B cell (primary cell): ENCODE results near the gene ACER1. TPM values are rescaled to one million over a fixed set of nuclear protein-coding genes. Genes with fewer than 3 reads are reported as not detected.

Source experiments
- ATAC-seq: fragments of 200-7000 bp; cut with Tn5 transposase; one replicate; pipeline ENCODE4 v1.10.0; 2021; ENCODE audit warnings: low read depth, mild to moderate bottlenecking, moderate number of reproducible peaks, moderate library complexity
- CTCF ChIA-PET: fragments of 350-600 bp; sonication (Branson Sonifier 250); formaldehyde crosslinking; loops from one replicate; lab custom pipeline; 2021; ENCODE audit warnings: antibody characterized with exemption, inconsistent platforms; lab: Charles Lee
- POLR2A ChIA-PET: fragments of 350-600 bp; sonication (Branson Sonifier 250); formaldehyde crosslinking; loops from one replicate; lab custom pipeline; 2021; ENCODE audit warnings: antibody characterized with exemption; lab: Charles Lee
- DNase-seq: peaks from one replicate; pipeline ENCODE4 v3.0.0; 2013
- H2AFZ ChIP-seq: 2 replicates; pipeline ENCODE4 v1.6.1; 2012; ENCODE audit warnings: mild to moderate bottlenecking, low read depth, low read length; ENCODE audit not compliant: insufficient read depth, poor library complexity, severe bottlenecking
- H3K27ac ChIP-seq, 2 donors: 1 replicate in 1 of 2; 2 replicates in 1 of 2; pipeline ENCODE4 v1.5.1; 2012 to 2013; ENCODE audit warnings: low read length in 2 of 2, mild to moderate bottlenecking in 2 of 2, moderate library complexity in 1 of 2
- H3K27me3 ChIP-seq, 4 experiments: fragments of 200-600 bp in 1 of 4; sonication (generic) in 1 of 4; replicated peaks in 1 of 4; 1 replicate in 2 of 4; 2 replicates in 2 of 4; pipeline versions ENCODE4 v1.6.1 to v1.7.0; 2013 to 2016; ENCODE audit warnings: low read length in 3 of 4, mild to moderate bottlenecking in 2 of 4, mixed read lengths in 1 of 4, moderate library complexity in 1 of 4; ENCODE audit not compliant: insufficient read depth in 4 of 4, control insufficient read depth in 3 of 4; ENCODE audit errors: control extremely low read depth in 1 of 4
- H3K36me3 ChIP-seq, 2 experiments: replicated peaks in 1 of 2; 1 replicate in 1 of 2; 2 replicates in 1 of 2; pipeline versions ENCODE4 v1.6.1 to v1.7.1; 2013; ENCODE audit warnings: low read length in 1 of 2; ENCODE audit not compliant: insufficient read depth in 2 of 2, control insufficient read depth in 1 of 2; ENCODE audit errors: control extremely low read depth in 1 of 2, extremely low read depth in 1 of 2
- H3K4me1 ChIP-seq, 2 donors: fragments of 200-600 bp in 1 of 2; sonication (generic) in 1 of 2; 1 replicate in 1 of 2; 2 replicates in 1 of 2; pipeline versions ENCODE4 v1.5.1 to v1.6.1; 2013 to 2017; ENCODE audit warnings: low read length in 2 of 2; ENCODE audit not compliant: control insufficient read depth in 2 of 2, insufficient read depth in 2 of 2
- H3K4me2 ChIP-seq: replicated peaks from 2 replicates; pipeline ENCODE3; 2012; ENCODE audit warnings: mild to moderate bottlenecking, low read depth, low read length; ENCODE audit not compliant: poor library complexity, severe bottlenecking
- H3K4me3 ChIP-seq, 5 experiments: fragments of 200-600 bp in 1 of 5; sonication (generic) in 1 of 5; 1 replicate in 3 of 5; 2 replicates in 2 of 5; pipeline versions ENCODE4 v1.5.1 to v1.7.0; 2011 to 2016; ENCODE audit warnings: low read length in 4 of 5, mild to moderate bottlenecking in 4 of 5, low read depth in 2 of 5, control low read depth in 1 of 5, moderate library complexity in 1 of 5; ENCODE audit not compliant: insufficient read depth in 1 of 5; ENCODE audit errors: control extremely low read depth in 1 of 5, extremely low read depth in 1 of 5
- H3K79me2 ChIP-seq: fragments of 200-600 bp; sonication (generic); one replicate; pipeline ENCODE4 v1.6.0; 2016; ENCODE audit warnings: low read length; ENCODE audit not compliant: control insufficient read depth, insufficient read depth
- H3K9ac ChIP-seq: fragments of 200-600 bp; sonication (generic); 2 replicates; pipeline ENCODE4 v1.6.1; 2017; ENCODE audit warnings: mild to moderate bottlenecking, low read length, moderate library complexity
- H3K9me3 ChIP-seq, 3 donors: one replicate each; pipeline versions ENCODE4 v1.6.1 to v1.7.1; 2013; ENCODE audit warnings: low read length in 2 of 3; ENCODE audit not compliant: control insufficient read depth in 2 of 3, insufficient read depth in 1 of 3; ENCODE audit errors: control extremely low read depth in 1 of 3
- H4K20me1 ChIP-seq: 2 replicates; pipeline ENCODE4 v1.6.0; 2012; ENCODE audit warnings: mild to moderate bottlenecking, low read length; ENCODE audit not compliant: insufficient read depth, control insufficient read depth, poor library complexity, severe bottlenecking
- H3K27ac Mint-ChIP-seq: one replicate; pipeline ENCODE4 v1.8.0; 2021; ENCODE audit warnings: mixed read lengths
- H3K27me3 Mint-ChIP-seq: one replicate; pipeline ENCODE4 v1.8.0; 2021; ENCODE audit warnings: mixed read lengths
- H3K4me1 Mint-ChIP-seq: one replicate; pipeline ENCODE4 v1.8.0; 2021; ENCODE audit warnings: mixed read lengths
- H3K4me3 Mint-ChIP-seq: one replicate; pipeline ENCODE4 v1.8.0; 2021; ENCODE audit warnings: mixed read lengths
- H3K9me3 Mint-ChIP-seq: one replicate; pipeline ENCODE4 v1.8.0; 2022; ENCODE audit warnings: mixed read lengths; ENCODE audit not compliant: insufficient read depth
- EZH2 ChIP-seq: IDR thresholded peaks from 2 replicates; pipeline ENCODE4 v1.6.1; 2012; ENCODE audit warnings: borderline replicate concordance, low read depth, mild to moderate bottlenecking, moderate library complexity, low read length; ENCODE audit not compliant: insufficient read depth, poor library complexity, severe bottlenecking
- WGBS: methylation state at CpG from one replicate; pipeline ENCODE4 v1.1.5; 2013; ENCODE audit warnings: missing lambda C conversion rate; ENCODE audit not compliant: insufficient coverage; 5-methylcytosine and 5-hydroxymethylcytosine counted together
- intact Hi-C: fragments of 100-400 bp; cut with micrococcal nuclease; formaldehyde crosslinking; loops from one replicate; pipeline ENCODE4 v1.10.0; 2022
- polyA plus RNA-seq: library from polyadenylated mRNA; depleted of rRNA; stranded (reverse); fragments of >200 nt; gene quantifications from 2 replicates; pipeline ENCODE4 v1.2.3, GENCODE V29; 2012
- total RNA-seq, 2 donors: library from RNA; stranded (reverse); fragments of 120-200 nt in 1 of 2; gene quantifications; 1 replicate in 1 of 2; 2 replicates in 1 of 2; pipeline versions ENCODE4 v1.2.3 to v1.2.4, GENCODE V29; 2013 to 2022
- TF ChIP-seq, protein P1 (sequence below): fragments of 200-600 bp; IDR thresholded peaks from one replicate; pipeline ENCODE4 v1.8.0; 2022; ENCODE audit warnings: antibody characterized with exemption, mild to moderate bottlenecking

The ACER1 gene
- total and polyA plus RNA-seq, 2 donors (not counting 1 experiment from before 2014, with no cell fraction given) = not detected

DNA sequence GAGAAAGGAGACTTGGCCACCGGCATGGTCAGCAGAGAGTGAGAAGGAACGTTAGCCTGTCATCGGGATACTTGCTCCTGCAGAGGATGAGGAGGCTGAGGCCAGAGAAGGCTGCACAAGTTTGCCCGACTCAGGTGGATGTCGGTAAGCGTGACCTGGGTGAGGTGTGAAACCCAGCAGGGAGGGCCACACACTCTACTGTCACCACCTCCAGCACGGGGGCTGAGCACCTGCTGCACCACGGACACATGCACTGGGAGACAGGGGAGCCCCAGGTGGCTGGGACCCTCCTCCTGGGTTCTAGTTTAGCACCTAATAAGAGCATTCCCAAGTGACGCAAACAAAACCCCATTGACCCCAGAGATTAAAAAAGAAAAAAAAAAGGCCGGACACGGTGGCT lies 70.9 kb downstream of the ACER1 start:
- H3K4me3 Mint-ChIP-seq = no peak overlapping the region
- H3K9ac ChIP-seq = no peak overlapping the region

DNA sequence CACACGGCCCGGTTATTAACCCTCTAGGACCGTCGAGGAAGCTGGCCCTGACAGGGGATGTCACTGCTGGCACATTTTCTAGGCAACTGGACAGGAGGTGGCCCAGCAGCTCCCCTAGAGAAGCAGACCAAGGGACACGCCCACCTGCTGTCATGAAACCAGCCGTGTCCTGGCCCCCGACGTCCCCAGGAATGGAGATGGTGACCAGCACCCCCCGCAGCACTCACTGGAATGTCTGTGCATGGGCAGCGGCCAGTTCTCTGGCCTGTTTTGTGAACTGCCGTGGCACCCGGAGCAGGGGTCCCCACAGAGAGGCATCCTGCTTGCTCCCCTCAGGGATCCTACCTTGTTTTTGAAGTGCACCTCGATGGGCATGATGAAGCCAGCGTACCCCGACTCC lies 71.5 kb downstream of the ACER1 start:
- H3K27me3 Mint-ChIP-seq = no peaks in the 10 kb centered on the region
- ChIA-PET CTCF (interaction anchor here (0.6 kb wide), 1 partner anchor 518 kb away, joined by 3 read pairs; no protein-coding TSS in a partner anchor), POLR2A (no interaction called here)
- H3K4me1 Mint-ChIP-seq = peaks cover 22% of the 10 kb centered on the region
- H3K27me3 ChIP-seq = no peaks in the 10 kb centered on the region
- 92% methylated on average over 12 of the region's 15 CpGs for WGBS
- no peak overlapping the region for H3K9ac ChIP-seq
- H3K4me1 ChIP-seq = peaks cover 10 to 16% of the 10 kb centered on the region in 2 donors
- no peak overlapping the region for H3K27ac Mint-ChIP-seq
- H3K36me3 ChIP-seq = peaks cover 0 to 34% of the 10 kb centered on the region in 2 experiments
- H3K4me3 Mint-ChIP-seq = no peak overlapping the region
- intact Hi-C loops = no loop called here
- H3K9me3 ChIP-seq = no peaks in the 10 kb centered on the region
- no peak overlapping the region for H3K4me3 ChIP-seq
- no peak overlapping the region for H2AFZ ChIP-seq
- H3K4me2 ChIP-seq = no peak overlapping the region
- ATAC-seq (no peak), DNase-seq (no peak)
- no peaks in the 10 kb centered on the region for H3K9me3 Mint-ChIP-seq
- H3K27ac ChIP-seq = no peak overlapping the region
- H3K79me2 ChIP-seq = peaks cover 64% of the 10 kb centered on the region
- peaks cover 57% of the 10 kb centered on the region for H4K20me1 ChIP-seq
- TF ChIP-seq EZH2 = no peak
- TF ChIP-seq, protein P1, sequence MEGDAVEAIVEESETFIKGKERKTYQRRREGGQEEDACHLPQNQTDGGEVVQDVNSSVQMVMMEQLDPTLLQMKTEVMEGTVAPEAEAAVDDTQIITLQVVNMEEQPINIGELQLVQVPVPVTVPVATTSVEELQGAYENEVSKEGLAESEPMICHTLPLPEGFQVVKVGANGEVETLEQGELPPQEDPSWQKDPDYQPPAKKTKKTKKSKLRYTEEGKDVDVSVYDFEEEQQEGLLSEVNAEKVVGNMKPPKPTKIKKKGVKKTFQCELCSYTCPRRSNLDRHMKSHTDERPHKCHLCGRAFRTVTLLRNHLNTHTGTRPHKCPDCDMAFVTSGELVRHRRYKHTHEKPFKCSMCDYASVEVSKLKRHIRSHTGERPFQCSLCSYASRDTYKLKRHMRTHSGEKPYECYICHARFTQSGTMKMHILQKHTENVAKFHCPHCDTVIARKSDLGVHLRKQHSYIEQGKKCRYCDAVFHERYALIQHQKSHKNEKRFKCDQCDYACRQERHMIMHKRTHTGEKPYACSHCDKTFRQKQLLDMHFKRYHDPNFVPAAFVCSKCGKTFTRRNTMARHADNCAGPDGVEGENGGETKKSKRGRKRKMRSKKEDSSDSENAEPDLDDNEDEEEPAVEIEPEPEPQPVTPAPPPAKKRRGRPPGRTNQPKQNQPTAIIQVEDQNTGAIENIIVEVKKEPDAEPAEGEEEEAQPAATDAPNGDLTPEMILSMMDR = no peak

More for the DNA sequence above, 70.9 kb downstream of the ACER1 start:
- Histone ChIP-seq H3K36me3 (peaks cover 0 to 37% of the 10 kb centered on the region in 2 experiments), H3K4me3 (no peak overlapping the region), H3K4me2 (no peak overlapping the region), H3K4me1 (peaks cover 8 to 10% of the 10 kb centered on the region in 2 donors), H3K27ac (no peak overlapping the region), H3K9me3 (no peaks in the 10 kb centered on the region), H2AFZ (no peak overlapping the region), H3K79me2 (peaks cover 61% of the 10 kb centered on the region), H4K20me1 (peaks cover 54% of the 10 kb centered on the region), H3K27me3 (no peaks in the 10 kb centered on the region)
- TF ChIP-seq, protein P1 = no peak
- no peak for TF ChIP-seq EZH2
- intact Hi-C loops = no loop called here
- Mint-ChIP-seq H3K27me3 (no peaks in the 10 kb centered on the region), H3K27ac (no peak overlapping the region), H3K4me1 (peaks cover 17% of the 10 kb centered on the region), H3K9me3 (no peaks in the 10 kb centered on the region)
- DNase-seq (no peak), ATAC-seq (no peak)
- 86% methylated on average over 7 of the region's 11 CpGs for WGBS
- ChIA-PET CTCF (no interaction called here), POLR2A (no interaction called here)
